GM19238 (cell line): Measurements from ENCODE around the gene ALAD.
"Not testable (repeated sequence)": the region's sequence is repeated elsewhere in the genome, so short reads cannot be mapped to it uniquely, and the experiment has no call there.

Experiments
- DNase-seq: peaks from one replicate; pipeline ENCODE4 v3.0.0; 2011; ENCODE audit warnings: low spot score; ENCODE audit not compliant: insufficient read length

Gene ALAD

GRCh38 chr9:113373676-113374392, 27.2 kb downstream of the ALAD start:
- no peak for DNase-seq

- DNase-seq = no peak
Observed at GRCh38 chr9:113373256-113373655, 27.8 kb downstream of the ALAD start.

GRCh38 chr9:113372059-113372458, 29.0 kb downstream of the ALAD start:
- no peak for DNase-seq

- no peak for DNase-seq
Observed at GRCh38 chr9:113370806-113371325, 30.2 kb downstream of the ALAD start.

- DNase-seq = no peak
Observed at GRCh38 chr9:113369855-113370140, 31.3 kb downstream of the ALAD start.

GRCh38 chr9:113368982-113369854, 31.9 kb downstream of the ALAD start:
- DNase-seq = no peak

GRCh38 chr9:113368348-113368981, 32.6 kb downstream of the ALAD start:
- DNase-seq = no peak

GRCh38 chr9:113365652-113366051, 35.4 kb downstream of the ALAD start:
- DNase-seq = not testable (repeated sequence)

GRCh38 chr9:113364951-113365350, 36.1 kb downstream of the ALAD start:
- no peak for DNase-seq

- no peak for DNase-seq
Observed at GRCh38 chr9:113363336-113363735, 37.7 kb downstream of the ALAD start.

GRCh38 chr9:113361304-113362018, 39.6 kb downstream of the ALAD start:
- DNase-seq = no peak

- no peak for DNase-seq
Observed at GRCh38 chr9:113360242-113360842, 40.7 kb downstream of the ALAD start.

- DNase-seq = no peak
Observed at GRCh38 chr9:113359385-113359784, 41.7 kb downstream of the ALAD start.

- no peak for DNase-seq
Observed at GRCh38 chr9:113356686-113357292, 44.3 kb downstream of the ALAD start.

- DNase-seq = no peak
Observed at GRCh38 chr9:113355040-113355596, 46.0 kb downstream of the ALAD start.

- DNase-seq = no peak
Observed at GRCh38 chr9:113352411-113352810, 48.7 kb downstream of the ALAD start.

GRCh38 chr9:113352006-113352405, 49.1 kb downstream of the ALAD start:
- DNase-seq = no peak

GRCh38 chr9:113350937-113351336, 50.1 kb downstream of the ALAD start:
- no peak for DNase-seq

- DNase-seq = no peak
Observed at GRCh38 chr9:113350107-113350661, 50.9 kb downstream of the ALAD start.
